OCI-LY7 (cell line): ENCODE data around the gene MEF2C.

Experiments
- EZH2phosphoT487 ChIP-seq: fragments of 200-600 bp; sonication (generic); IDR thresholded peaks from 2 replicates; pipeline ENCODE4 v1.6.1; 2018; ENCODE audit warnings: low read depth, borderline replicate concordance, mild to moderate bottlenecking, mixed run types, antibody characterized with exemption, low read length, moderate library complexity, mixed read lengths
- TF ChIP-seq, protein P1 (sequence below): fragments of 200-600 bp; sonication (generic); conservative IDR thresholded peaks from 2 replicates; pipeline ENCODE4 v1.5.1; 2014; ENCODE audit warnings: mild to moderate bottlenecking, antibody characterized with exemption, low read length, moderate library complexity, mixed read lengths

DNA sequence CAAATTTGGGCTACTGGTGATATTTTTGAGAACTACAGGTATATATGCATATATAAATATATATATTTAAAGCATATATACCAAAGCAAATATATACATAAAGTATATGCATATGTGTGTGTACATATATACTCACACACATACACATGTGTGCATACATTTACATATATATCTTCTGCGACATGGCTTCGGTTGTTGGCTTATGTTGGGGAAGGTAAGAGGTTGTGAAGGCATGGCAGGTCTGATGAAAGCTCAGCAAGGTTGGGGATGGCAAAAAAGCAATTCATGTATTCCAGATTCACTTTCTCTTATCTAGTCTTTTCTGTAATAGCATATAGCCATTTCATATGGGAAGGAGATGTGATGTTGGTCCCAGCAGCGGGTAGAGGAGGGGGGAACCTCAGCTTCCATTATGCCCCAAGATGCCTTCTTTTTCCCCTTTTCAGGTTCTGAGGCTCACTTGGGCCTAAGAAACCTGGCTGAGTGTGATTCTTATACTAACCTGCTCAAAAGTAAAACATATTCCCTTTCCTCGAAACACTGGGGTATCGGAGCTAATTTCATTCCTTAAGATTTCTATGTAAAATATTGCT, 201.7 kb downstream of the MEF2C start:
- TF ChIP-seq, protein P1, sequence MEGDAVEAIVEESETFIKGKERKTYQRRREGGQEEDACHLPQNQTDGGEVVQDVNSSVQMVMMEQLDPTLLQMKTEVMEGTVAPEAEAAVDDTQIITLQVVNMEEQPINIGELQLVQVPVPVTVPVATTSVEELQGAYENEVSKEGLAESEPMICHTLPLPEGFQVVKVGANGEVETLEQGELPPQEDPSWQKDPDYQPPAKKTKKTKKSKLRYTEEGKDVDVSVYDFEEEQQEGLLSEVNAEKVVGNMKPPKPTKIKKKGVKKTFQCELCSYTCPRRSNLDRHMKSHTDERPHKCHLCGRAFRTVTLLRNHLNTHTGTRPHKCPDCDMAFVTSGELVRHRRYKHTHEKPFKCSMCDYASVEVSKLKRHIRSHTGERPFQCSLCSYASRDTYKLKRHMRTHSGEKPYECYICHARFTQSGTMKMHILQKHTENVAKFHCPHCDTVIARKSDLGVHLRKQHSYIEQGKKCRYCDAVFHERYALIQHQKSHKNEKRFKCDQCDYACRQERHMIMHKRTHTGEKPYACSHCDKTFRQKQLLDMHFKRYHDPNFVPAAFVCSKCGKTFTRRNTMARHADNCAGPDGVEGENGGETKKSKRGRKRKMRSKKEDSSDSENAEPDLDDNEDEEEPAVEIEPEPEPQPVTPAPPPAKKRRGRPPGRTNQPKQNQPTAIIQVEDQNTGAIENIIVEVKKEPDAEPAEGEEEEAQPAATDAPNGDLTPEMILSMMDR = no peak
- TF ChIP-seq EZH2phosphoT487 = no peak
